KMS-11 (cell line): Measurements from ENCODE around the gene BST1.

Experiments
- H2AFZ ChIP-seq: fragments of 200-600 bp; sonication (generic); 2 replicates; pipeline ENCODE4 v1.6.1; 2016; ENCODE audit warnings: antibody characterized with exemption, mixed run types, low read depth
- H3K27ac ChIP-seq: fragments of 200-600 bp; sonication (generic); 2 replicates; pipeline ENCODE4 v1.6.1; 2016; ENCODE audit warnings: mild to moderate bottlenecking, mixed run types
- H3K27me3 ChIP-seq: fragments of 200-600 bp; sonication (generic); 2 replicates; pipeline ENCODE4 v1.6.1; 2017; ENCODE audit warnings: mild to moderate bottlenecking, low read depth, mixed run types, moderate library complexity; ENCODE audit not compliant: insufficient read depth
- H3K36me3 ChIP-seq: fragments of 200-600 bp; sonication (generic); 2 replicates; pipeline ENCODE4 v1.6.1; 2017; ENCODE audit warnings: mild to moderate bottlenecking, mixed run types; ENCODE audit not compliant: insufficient read depth
- H3K4me1 ChIP-seq: fragments of 200-600 bp; sonication (generic); 2 replicates; pipeline ENCODE4 v1.6.1; 2016; ENCODE audit warnings: mild to moderate bottlenecking, low read depth, mixed run types; ENCODE audit not compliant: poor library complexity, severe bottlenecking
- H3K4me2 ChIP-seq: fragments of 200-600 bp; sonication (generic); 2 replicates; pipeline ENCODE4 v1.7.0; 2016; ENCODE audit warnings: mild to moderate bottlenecking, mixed run types
- H3K4me3 ChIP-seq: fragments of 200-600 bp; sonication (generic); IDR thresholded peaks from 2 replicates; pipeline ENCODE4 v1.6.1; 2017; ENCODE audit warnings: low read depth, low read length, mixed read lengths; ENCODE audit not compliant: insufficient read depth
- H3K79me2 ChIP-seq: fragments of 200-600 bp; sonication (generic); 2 replicates; pipeline ENCODE4 v1.6.1; 2016; ENCODE audit warnings: low read depth, mixed run types; ENCODE audit not compliant: insufficient read depth
- H3K9ac ChIP-seq: fragments of 200-600 bp; sonication (generic); 2 replicates; pipeline ENCODE4 v1.6.1; 2016; ENCODE audit warnings: mild to moderate bottlenecking, mixed run types
- H4K20me1 ChIP-seq: fragments of 200-600 bp; sonication (generic); 2 replicates; pipeline ENCODE4 v1.6.1; 2016; ENCODE audit warnings: mild to moderate bottlenecking, mixed run types; ENCODE audit not compliant: insufficient read depth
- CTCF ChIP-seq: fragments of 200-600 bp; sonication (generic); conservative IDR thresholded peaks from 2 replicates; pipeline ENCODE4 v1.6.1; 2017; ENCODE audit warnings: low read depth, mild to moderate bottlenecking, antibody characterized with exemption, low read length, moderate library complexity, mixed read lengths

BST1 gene

GRCh38 chr4:15702941-15703403 is at the start of gene BST1:
TSS of gene BST1 (plus strand) at chr4:15703065. CDS start at chr4:15703145, 80 bp downstream.
- Histone ChIP-seq H3K4me1 (no peaks in the 10 kb centered on the region), H3K4me3 (no peak within 1 kb of the TSS)
- TF ChIP-seq CTCF: no peak

GRCh38 chr4:15653420-15653819 is 49.4 kb upstream of the BST1 start:
- Histone ChIP-seq H2AFZ (no peak overlapping the region), H3K36me3 (no peaks in the 10 kb centered on the region), H4K20me1 (no peaks in the 10 kb centered on the region), H3K27ac (no peak overlapping the region; the same call in 1 of the 2 replicates), H3K4me3 (no peak overlapping the region), H3K4me1 (peaks cover 34% of the 10 kb centered on the region), H3K79me2 (peaks cover 43% of the 10 kb centered on the region), H3K4me2 (peak overlapping the region; percentile 87), H3K27me3 (no peaks in the 10 kb centered on the region), H3K9ac (no peak overlapping the region)
- no peak for TF ChIP-seq CTCF

More at GRCh38 chr4:15702941-15703403, at the start of gene BST1:
- Histone ChIP-seq H3K9ac (no peak within 1 kb of the TSS), H4K20me1 (no peaks in the 10 kb centered on the region), H3K79me2 (no peaks in the 10 kb centered on the region), H3K27me3 (no peaks in the 10 kb centered on the region), H2AFZ (no peak within 1 kb of the TSS), H3K36me3 (no peaks in the 10 kb centered on the region), H3K4me2 (no peak within 1 kb of the TSS), H3K27ac (no peak within 1 kb of the TSS)

GRCh38 chr4:15653864-15654592 is 48.8 kb upstream of the BST1 start:
- Histone ChIP-seq H4K20me1 (no peaks in the 10 kb centered on the region), H3K36me3 (no peaks in the 10 kb centered on the region), H3K9ac (peak overlapping the region; percentile 47; the same call in 1 of the 2 replicates), H2AFZ (peak overlapping the region; percentile 47; the same call in 1 of the 2 replicates), H3K4me3 (peak overlapping the region; percentile 58), H3K27me3 (no peaks in the 10 kb centered on the region), H3K4me2 (peak overlapping the region; percentile 87), H3K27ac (peak overlapping the region; percentile 46; the same call in 1 of the 2 replicates), H3K4me1 (peaks cover 34% of the 10 kb centered on the region), H3K79me2 (peaks cover 37% of the 10 kb centered on the region)
- no peak for TF ChIP-seq CTCF

- peak overlapping the region; percentile 46; the same call in 1 of the 2 replicates for H3K27ac ChIP-seq
- H3K9ac ChIP-seq: peak overlapping the region; percentile 47; the same call in 1 of the 2 replicates
- H3K27me3 ChIP-seq: no peaks in the 10 kb centered on the region
- H3K79me2 ChIP-seq: peaks cover 35% of the 10 kb centered on the region
- no peaks in the 10 kb centered on the region for H3K36me3 ChIP-seq
- no peaks in the 10 kb centered on the region for H4K20me1 ChIP-seq
- peak overlapping the region; percentile 47 for H2AFZ ChIP-seq
- TF ChIP-seq CTCF: no peak
- H3K4me3 ChIP-seq: peak overlapping the region; percentile 58
- H3K4me1 ChIP-seq: peaks cover 30% of the 10 kb centered on the region
- H3K4me2 ChIP-seq: peak overlapping the region; percentile 87
Observed at GRCh38 chr4:15654593-15655222, 48.2 kb upstream of the BST1 start.
